Muscle of leg (tissue), 11 donors: ENCODE measurements around the gene SENP1. TPM values are rescaled to one million over a fixed set of nuclear protein-coding genes. Genes with fewer than 3 reads are reported as not detected.

Experiments used
- DNase-seq: peaks from one replicate; pipeline ENCODE4 v3.0.0; 2013
- H3K27ac ChIP-seq: one replicate; pipeline ENCODE4 v1.5.1; 2013; ENCODE audit warnings: mild to moderate bottlenecking, low read length, control low read depth
- H3K27me3 ChIP-seq: one replicate; pipeline ENCODE4 v1.6.1; 2013; ENCODE audit warnings: low read length; ENCODE audit not compliant: control insufficient read depth, insufficient read depth
- H3K36me3 ChIP-seq: one replicate; pipeline ENCODE4 v1.6.1; 2013; ENCODE audit warnings: low read length; ENCODE audit not compliant: control insufficient read depth, insufficient read depth
- H3K4me1 ChIP-seq: one replicate; pipeline ENCODE4 v1.6.1; 2013; ENCODE audit warnings: low read length; ENCODE audit not compliant: control insufficient read depth, insufficient read depth
- H3K4me3 ChIP-seq: one replicate; pipeline ENCODE4 v1.5.1; 2013; ENCODE audit warnings: low read length, control low read depth
- H3K9me3 ChIP-seq: replicated peaks from 2 replicates; pipeline ENCODE4 v1.6.1; 2013; ENCODE audit warnings: low read depth, low read length; ENCODE audit not compliant: control insufficient read depth
- WGBS: methylation state at CpG from one replicate; pipeline ENCODE4 v1.1.5; 2013; ENCODE audit warnings: missing lambda C conversion rate; ENCODE audit not compliant: insufficient coverage; 5-methylcytosine and 5-hydroxymethylcytosine counted together
- polyA plus RNA-seq, 8 donors: library from polyadenylated mRNA; unstranded; fragments of 120-200 nt; gene quantifications; one replicate each; pipeline versions ENCODE4 v1.2.1 to v1.2.3, GENCODE V29; 2013; ENCODE audit warnings: inconsistent platforms in 1 of 8, low replicate concordance in 1 of 8; ENCODE audit not compliant: insufficient read length in 8 of 8, insufficient read depth in 1 of 8
- total RNA-seq: library from RNA; stranded (reverse); fragments of 120-200 nt; gene quantifications from one replicate; pipeline ENCODE4 v1.2.4, GENCODE V29; 2013

The SENP1 gene
- total and polyA plus RNA-seq, 9 donors = 11.4 to 19.7 (median 14.7) TPM

GRCh38 chr12:48039151-48039550, 66.7 kb downstream of the SENP1 start:
- peaks cover 4% of the 10 kb centered on the region for H3K36me3 ChIP-seq
- no peak for DNase-seq
- peaks cover 9% of the 10 kb centered on the region for H3K4me1 ChIP-seq
- H3K4me3 ChIP-seq = no peak overlapping the region
- H3K9me3 ChIP-seq = no peaks in the 10 kb centered on the region
- WGBS = no CpG with 5 or more reads among the region's 1 CpG
- no peak overlapping the region for H3K27ac ChIP-seq
- H3K27me3 ChIP-seq = no peaks in the 10 kb centered on the region

GRCh38 chr12:48038085-48038484, 67.8 kb downstream of the SENP1 start:
- Histone ChIP-seq H3K36me3 (peaks cover 2% of the 10 kb centered on the region), H3K4me3 (no peak overlapping the region), H3K9me3 (no peaks in the 10 kb centered on the region), H3K27me3 (no peaks in the 10 kb centered on the region), H3K27ac (no peak overlapping the region), H3K4me1 (peaks cover 9% of the 10 kb centered on the region)
- WGBS = 100% methylated on average over 1 of the region's 5 CpGs
- DNase-seq = peak; percentile 44

- no peaks in the 10 kb centered on the region for H3K27me3 ChIP-seq
- 11% methylated on average over 4 of the region's 9 CpGs for WGBS
- no peak overlapping the region for H3K27ac ChIP-seq
- peak; percentile 24 for DNase-seq
- H3K4me3 ChIP-seq = no peak overlapping the region
- peaks cover 2% of the 10 kb centered on the region for H3K36me3 ChIP-seq
- H3K9me3 ChIP-seq = no peaks in the 10 kb centered on the region
- H3K4me1 ChIP-seq = peaks cover 9% of the 10 kb centered on the region
Observed at GRCh38 chr12:48037267-48037915, 68.5 kb downstream of the SENP1 start.

GRCh38 chr12:48036818-48037217, 69.1 kb downstream of the SENP1 start:
- Histone ChIP-seq H3K4me1 (peaks cover 9% of the 10 kb centered on the region), H3K27ac (no peak overlapping the region), H3K4me3 (no peak overlapping the region), H3K9me3 (no peaks in the 10 kb centered on the region), H3K36me3 (no peaks in the 10 kb centered on the region), H3K27me3 (no peaks in the 10 kb centered on the region)
- WGBS = 100% methylated on average over 1 of the region's 4 CpGs
- no peak for DNase-seq

- Histone ChIP-seq H3K36me3 (no peaks in the 10 kb centered on the region), H3K27me3 (no peaks in the 10 kb centered on the region), H3K4me1 (peaks cover 9% of the 10 kb centered on the region), H3K27ac (no peak overlapping the region), H3K9me3 (no peaks in the 10 kb centered on the region), H3K4me3 (no peak overlapping the region)
- no peak for DNase-seq
- 80% methylated on average over 6 of the region's 8 CpGs for WGBS
Observed at GRCh38 chr12:48034835-48035805, 70.8 kb downstream of the SENP1 start.

- 100% methylated on average over 1 of the region's 1 CpG for WGBS
- Histone ChIP-seq H3K4me3 (no peak overlapping the region), H3K36me3 (no peaks in the 10 kb centered on the region), H3K27ac (no peak overlapping the region), H3K9me3 (no peaks in the 10 kb centered on the region), H3K27me3 (no peaks in the 10 kb centered on the region), H3K4me1 (peaks cover 9% of the 10 kb centered on the region)
- DNase-seq = no peak
Observed at GRCh38 chr12:48033451-48033850, 72.4 kb downstream of the SENP1 start.

- H3K27me3 ChIP-seq = no peaks in the 10 kb centered on the region
- H3K4me1 ChIP-seq = peaks cover 6% of the 10 kb centered on the region
- no peak for DNase-seq
- H3K9me3 ChIP-seq = no peaks in the 10 kb centered on the region
- H3K36me3 ChIP-seq = no peaks in the 10 kb centered on the region
- H3K27ac ChIP-seq = no peak overlapping the region
- no CpG with 5 or more reads among the region's 1 CpG for WGBS
- H3K4me3 ChIP-seq = no peak overlapping the region
Observed at GRCh38 chr12:48032597-48032996, 73.3 kb downstream of the SENP1 start.

GRCh38 chr12:48031135-48031960, 74.5 kb downstream of the SENP1 start:
- Histone ChIP-seq H3K4me1 (no peaks in the 10 kb centered on the region), H3K36me3 (no peaks in the 10 kb centered on the region), H3K27me3 (no peaks in the 10 kb centered on the region), H3K9me3 (no peaks in the 10 kb centered on the region), H3K27ac (no peak overlapping the region), H3K4me3 (no peak overlapping the region)
- no peak for DNase-seq
- 78% methylated on average over 11 of the region's 12 CpGs for WGBS

GRCh38 chr12:48030173-48030650, 75.7 kb downstream of the SENP1 start:
- H3K36me3 ChIP-seq = no peaks in the 10 kb centered on the region
- no peaks in the 10 kb centered on the region for H3K9me3 ChIP-seq
- H3K27me3 ChIP-seq = no peaks in the 10 kb centered on the region
- no peaks in the 10 kb centered on the region for H3K4me1 ChIP-seq
- DNase-seq = no peak
- 65% methylated on average over 4 of the region's 4 CpGs for WGBS
- H3K27ac ChIP-seq = no peak overlapping the region
- H3K4me3 ChIP-seq = no peak overlapping the region
